NB4 (cell line): ENCODE results near the gene UBE2D2.

Experiments used
- DNase-seq: peaks from one replicate; pipeline ENCODE4 v3.0.0; 2010; ENCODE audit warnings: low read depth
- H3K4me3 ChIP-seq: one replicate; pipeline ENCODE4 v1.5.1; 2011; ENCODE audit warnings: mild to moderate bottlenecking, low read depth, low read length, moderate library complexity
- CTCF ChIP-seq: IDR thresholded peaks from one replicate; pipeline ENCODE4 v1.5.1; 2012; ENCODE audit warnings: low read depth, low read length
- MAX ChIP-seq: IDR thresholded peaks from 2 replicates; pipeline ENCODE4 v1.6.1; 2011; ENCODE audit warnings: low read depth, low read length
- MYC ChIP-seq: IDR thresholded peaks from 2 replicates; pipeline ENCODE4 v1.6.1; 2011; ENCODE audit warnings: low read depth, low read length
- POLR2A ChIP-seq: IDR thresholded peaks from 2 replicates; pipeline ENCODE4 v1.6.1; 2011; ENCODE audit warnings: mild to moderate bottlenecking; ENCODE audit not compliant: insufficient read length; ENCODE audit errors: extremely low read depth

Gene UBE2D2

GRCh38 chr5:139671096-139671841, 110.1 kb downstream of the UBE2D2 start:
- H3K4me3 ChIP-seq: no peak overlapping the region
- peak; percentile 82 for DNase-seq
- TF ChIP-seq CTCF (no peak), POLR2A (no peak), MAX (no peak), MYC (no peak)

- no peak overlapping the region for H3K4me3 ChIP-seq
- TF ChIP-seq MYC (no peak), POLR2A (no peak), MAX (no peak), CTCF (no peak)
- DNase-seq: no peak
These were observed 114.1 kb downstream of the UBE2D2 start for GRCh38 chr5:139675213-139675612.

GRCh38 chr5:139675825-139676224, 114.7 kb downstream of the UBE2D2 start:
- DNase-seq: no peak
- no peak for TF ChIP-seq CTCF
- no peak for TF ChIP-seq POLR2A
- no peak for TF ChIP-seq MYC
- TF ChIP-seq MAX: no peak
- H3K4me3 ChIP-seq: no peak overlapping the region

GRCh38 chr5:139676406-139676805, 115.3 kb downstream of the UBE2D2 start:
- TF ChIP-seq CTCF (no peak), MYC (no peak), MAX (no peak), POLR2A (no peak)
- DNase-seq: no peak

GRCh38 chr5:139676951-139677735, 116.0 kb downstream of the UBE2D2 start:
- no peak for TF ChIP-seq CTCF
- no peak for TF ChIP-seq MAX
- TF ChIP-seq POLR2A: no peak
- no peak for TF ChIP-seq MYC
- H3K4me3 ChIP-seq: no peak overlapping the region
- DNase-seq: no peak

More at GRCh38 chr5:139676406-139676805, 115.3 kb downstream of the UBE2D2 start:
- no peak overlapping the region for H3K4me3 ChIP-seq
